Choroid plexus epithelial cell (primary cell): ENCODE results near the gene ACAN.

Experiments used
- DNase-seq: peaks from one replicate; pipeline ENCODE4 v3.0.0-alpha.2; 2010; ENCODE audit warnings: low read depth
- H3K4me3 ChIP-seq: 2 replicates; pipeline ENCODE4 v1.5.1; 2011; ENCODE audit warnings: low read depth, mild to moderate bottlenecking, control low read depth, low read length, moderate library complexity
- TF ChIP-seq, protein P1 (sequence below): conservative IDR thresholded peaks from 2 replicates; pipeline ENCODE4 v1.5.1; 2011; ENCODE audit warnings: low read depth, mild to moderate bottlenecking, control low read depth, inconsistent platforms, low read length, moderate library complexity

The ACAN gene

DNA sequence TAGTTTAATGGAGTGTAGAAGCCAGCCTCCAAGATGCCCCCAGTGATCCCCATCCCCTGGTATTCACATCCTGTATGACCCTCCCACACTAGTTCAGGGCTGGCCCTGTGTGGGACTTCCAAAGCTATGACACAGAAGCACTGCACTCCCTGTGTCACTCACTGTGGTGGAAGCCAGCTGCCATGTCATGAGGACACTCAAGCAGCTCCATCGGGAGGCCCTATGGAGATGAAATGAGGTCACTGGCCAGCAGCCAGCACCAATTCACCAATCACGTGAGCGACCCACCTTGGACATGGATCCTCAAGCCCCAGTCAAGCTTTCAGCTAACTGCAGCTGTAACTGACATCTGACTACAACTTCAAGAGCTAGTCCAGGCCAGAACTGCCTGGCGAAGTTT is 3.9 kb upstream of the ACAN start:
- H3K4me3 ChIP-seq, result no peak overlapping the region
- TF ChIP-seq, protein P1, sequence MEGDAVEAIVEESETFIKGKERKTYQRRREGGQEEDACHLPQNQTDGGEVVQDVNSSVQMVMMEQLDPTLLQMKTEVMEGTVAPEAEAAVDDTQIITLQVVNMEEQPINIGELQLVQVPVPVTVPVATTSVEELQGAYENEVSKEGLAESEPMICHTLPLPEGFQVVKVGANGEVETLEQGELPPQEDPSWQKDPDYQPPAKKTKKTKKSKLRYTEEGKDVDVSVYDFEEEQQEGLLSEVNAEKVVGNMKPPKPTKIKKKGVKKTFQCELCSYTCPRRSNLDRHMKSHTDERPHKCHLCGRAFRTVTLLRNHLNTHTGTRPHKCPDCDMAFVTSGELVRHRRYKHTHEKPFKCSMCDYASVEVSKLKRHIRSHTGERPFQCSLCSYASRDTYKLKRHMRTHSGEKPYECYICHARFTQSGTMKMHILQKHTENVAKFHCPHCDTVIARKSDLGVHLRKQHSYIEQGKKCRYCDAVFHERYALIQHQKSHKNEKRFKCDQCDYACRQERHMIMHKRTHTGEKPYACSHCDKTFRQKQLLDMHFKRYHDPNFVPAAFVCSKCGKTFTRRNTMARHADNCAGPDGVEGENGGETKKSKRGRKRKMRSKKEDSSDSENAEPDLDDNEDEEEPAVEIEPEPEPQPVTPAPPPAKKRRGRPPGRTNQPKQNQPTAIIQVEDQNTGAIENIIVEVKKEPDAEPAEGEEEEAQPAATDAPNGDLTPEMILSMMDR, result no peak
- no peak for DNase-seq

DNA sequence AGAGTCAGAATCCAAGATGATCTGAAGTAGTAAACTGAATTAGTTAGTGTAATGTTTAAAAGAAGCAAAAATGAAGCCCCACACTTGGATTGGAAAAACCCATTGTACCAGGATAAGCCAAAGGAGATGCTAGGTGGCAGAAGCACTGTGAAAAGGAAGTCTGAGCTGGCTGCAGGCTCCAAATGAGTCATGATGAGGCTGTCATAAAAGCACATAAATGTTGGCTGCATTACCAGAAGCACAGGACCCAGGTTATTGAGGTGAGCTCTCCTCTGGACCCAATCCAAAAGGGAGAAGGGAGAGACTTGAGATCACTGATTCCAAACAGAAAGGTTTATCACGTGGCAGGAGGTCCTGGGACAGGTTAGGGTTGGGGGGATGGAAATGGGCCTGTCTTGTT is 3.2 kb upstream of the ACAN start:
- peak; percentile 3 for DNase-seq
- TF ChIP-seq, protein P1, result no peak
- H3K4me3 ChIP-seq, result no peak overlapping the region

DNA sequence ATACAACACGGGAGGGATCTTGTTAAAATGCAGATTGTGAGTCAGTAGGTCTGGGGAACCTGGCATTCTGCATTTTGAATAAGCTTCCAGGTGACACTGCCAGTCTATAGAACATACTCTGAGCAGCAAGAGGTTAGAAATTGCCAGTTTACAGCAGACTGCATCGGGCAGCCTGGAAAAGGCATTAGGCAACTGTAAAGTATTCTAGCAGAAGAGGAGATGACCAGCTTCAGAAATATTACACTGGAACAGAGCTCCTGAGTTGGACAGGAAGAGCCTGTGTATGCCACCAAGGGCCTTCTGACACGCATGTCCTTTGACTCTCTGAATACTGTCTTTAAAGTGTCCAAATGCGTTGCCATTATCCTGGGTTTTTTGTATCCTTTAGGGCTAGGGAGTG is 2.5 kb upstream of the ACAN start:
- no peak overlapping the region for H3K4me3 ChIP-seq
- no peak for DNase-seq
- TF ChIP-seq, protein P1, result no peak

DNA sequence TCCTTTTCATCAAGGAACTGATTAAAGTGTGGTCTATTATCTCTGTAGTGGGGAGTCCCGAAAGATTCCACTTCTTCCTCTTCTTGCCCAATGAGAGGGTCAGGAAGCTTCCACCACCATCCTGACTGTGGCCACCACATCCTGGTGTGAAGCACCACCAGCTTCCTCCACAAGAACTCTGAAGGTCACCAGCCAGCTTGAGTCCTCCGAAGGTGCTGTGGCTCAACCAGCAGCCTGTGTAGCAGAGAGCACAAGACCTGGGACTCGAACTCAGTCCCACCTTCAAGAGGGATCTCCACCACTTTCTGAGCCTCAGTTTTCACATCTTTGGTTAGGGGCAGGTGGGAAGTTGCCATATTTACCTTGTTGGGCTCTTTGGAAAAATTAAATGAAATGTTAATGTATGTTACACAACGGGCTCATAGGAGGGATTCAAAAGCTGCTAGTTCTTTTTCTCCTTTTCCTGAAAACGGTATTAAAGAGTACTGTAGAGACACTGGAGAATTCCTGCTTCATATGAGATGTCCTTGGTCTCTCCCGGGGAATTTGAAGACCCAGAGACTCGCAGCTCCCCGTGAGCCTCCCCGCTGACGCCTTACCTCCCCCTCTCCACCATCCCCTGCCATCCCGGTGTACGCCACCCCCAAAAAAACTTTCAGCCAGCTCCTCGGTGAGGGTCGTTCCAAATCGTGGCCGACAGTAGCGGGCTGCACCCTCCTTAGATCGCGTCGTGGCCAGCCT is 816 bp upstream of the ACAN start:
- DNase-seq, result no peak
- TF ChIP-seq, protein P1, result no peak
- no peak overlapping the region for H3K4me3 ChIP-seq

DNA sequence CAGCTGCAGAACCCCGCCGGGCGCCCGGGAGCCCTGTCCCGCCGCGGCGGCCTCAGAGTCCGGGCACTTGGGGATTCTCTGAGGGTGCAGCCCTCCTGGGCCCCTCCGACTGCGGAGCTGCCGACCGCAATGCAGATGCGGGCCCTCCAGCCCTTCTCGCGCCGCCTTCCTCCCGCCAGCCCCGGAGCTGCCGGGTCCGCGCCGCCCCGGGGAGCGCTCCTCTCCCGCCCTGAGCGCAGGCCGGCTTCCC is 320 bp upstream of the ACAN start:
- no peak overlapping the region for H3K4me3 ChIP-seq
- DNase-seq, result no peak
- TF ChIP-seq, protein P1, result no peak

DNA sequence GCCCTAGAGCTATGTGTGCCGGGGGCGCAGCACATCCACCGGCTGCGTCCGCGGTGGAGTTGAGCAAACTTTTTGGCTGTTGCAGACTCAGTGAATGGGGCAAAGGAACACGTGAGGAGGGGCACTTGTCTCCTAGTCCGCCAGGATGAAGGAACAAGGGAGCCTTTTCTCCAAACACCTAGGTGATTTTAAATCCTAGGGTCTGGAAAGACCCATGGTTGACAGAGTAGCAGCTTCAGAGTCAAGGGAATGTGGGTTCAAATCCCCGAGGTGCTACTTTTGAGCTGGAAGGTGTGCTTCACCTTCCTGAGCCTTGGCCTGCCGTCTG is 648 bp downstream of the ACAN start:
- no peak for DNase-seq
- H3K4me3 ChIP-seq, result no peak overlapping the region
- TF ChIP-seq, protein P1, result no peak

DNA sequence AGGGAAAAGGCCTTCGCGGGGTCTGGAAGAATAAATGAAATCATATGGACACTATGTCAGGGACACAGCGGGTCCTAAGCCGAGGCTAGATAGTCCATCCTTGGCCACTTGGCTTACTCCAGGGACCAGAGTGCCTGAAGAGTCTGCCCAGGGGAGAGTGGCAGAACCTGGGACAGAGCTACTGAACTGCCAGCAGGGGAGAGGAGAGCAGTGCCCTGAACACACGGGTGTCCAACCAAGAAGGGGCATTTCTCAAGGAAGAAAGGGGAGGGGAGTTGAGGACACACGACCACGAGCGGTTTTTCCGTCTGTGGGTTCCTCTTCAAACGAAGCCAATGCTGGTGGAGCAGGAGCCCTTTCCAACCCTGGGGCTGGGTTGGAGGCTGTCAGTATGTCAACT is 1.0 kb downstream of the ACAN start:
- DNase-seq, result no peak
- TF ChIP-seq, protein P1, result no peak
- H3K4me3 ChIP-seq, result no peak overlapping the region
